ENCODE results near the gene NISCH.

Gene NISCH

DNA sequence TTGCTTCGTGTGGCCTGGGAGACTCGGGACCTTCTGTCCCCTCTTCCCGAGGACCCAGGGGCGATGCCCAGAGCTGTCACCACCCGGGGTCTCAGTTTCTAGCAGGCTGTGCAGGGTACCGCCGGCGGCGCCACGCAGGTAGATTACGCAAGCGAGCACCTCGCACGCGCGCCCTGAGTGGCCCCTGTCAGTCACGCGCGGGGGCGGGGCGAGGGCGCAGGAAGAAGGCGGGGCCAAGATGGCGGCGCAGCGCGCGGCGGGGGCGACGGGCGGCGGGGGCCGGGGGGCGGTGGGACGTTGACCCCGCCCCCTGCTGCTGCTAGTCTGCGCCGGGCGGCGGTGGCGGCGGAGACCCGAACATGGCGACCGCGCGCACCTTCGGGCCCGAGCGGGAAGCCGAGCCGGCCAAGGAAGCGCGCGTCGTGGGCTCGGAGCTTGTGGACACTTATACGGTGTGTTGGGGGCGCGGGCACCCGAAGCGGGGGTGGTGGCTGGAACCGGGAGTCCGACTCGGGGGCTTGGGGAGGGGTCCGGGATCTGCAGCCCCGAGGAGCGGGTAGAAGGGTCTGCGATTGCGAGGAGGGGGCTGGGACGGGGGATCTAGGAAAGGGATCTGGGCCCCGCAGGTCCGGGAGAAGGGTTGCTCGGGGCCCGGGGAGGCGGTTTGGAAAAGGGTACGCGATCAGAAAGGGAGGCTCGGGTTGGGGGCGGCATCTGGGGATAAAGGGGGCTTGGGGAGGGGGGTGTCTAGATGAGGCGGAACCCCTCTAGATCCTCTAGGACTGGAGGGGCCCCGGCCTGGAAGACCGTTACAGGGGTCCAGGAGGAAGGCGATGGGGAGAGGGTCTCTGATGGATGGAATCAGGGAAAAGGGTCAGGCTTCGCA lies at the start of gene NISCH:
NISCH (plus strand) TSS at position 322 of the 886 bp plus-strand sequence; CDS start at position 360, 38 bp downstream.
- DNase-seq (ENCODE audit: low read depth) = peak; percentile 66

DNA sequence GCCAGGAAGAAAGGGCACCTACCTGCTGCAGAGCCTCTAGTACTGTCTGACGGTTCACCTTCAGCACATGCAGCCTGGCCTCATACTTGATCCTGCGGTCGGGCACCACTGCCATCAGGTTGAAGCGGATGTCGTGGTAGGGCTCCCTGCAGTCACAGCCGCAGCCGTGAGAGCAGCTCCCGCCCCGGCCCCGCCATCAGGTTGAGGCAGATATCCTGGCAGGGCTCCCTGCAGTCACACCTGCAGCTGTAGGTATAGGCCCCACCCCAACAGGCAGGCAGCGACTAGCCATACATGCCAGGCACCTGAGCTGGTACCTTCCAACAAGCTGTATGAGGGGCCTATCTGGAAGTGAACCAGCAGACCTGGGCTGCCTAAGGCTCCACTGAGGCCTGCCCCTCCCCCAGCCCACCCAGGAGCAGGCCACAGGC lies 49.2 kb upstream of the NISCH start:
- DNase-seq (ENCODE audit: low read depth) = no peak

GRCh38 chr3:52406791-52407510 lies 48.5 kb upstream of the NISCH start:
- DNase-seq (ENCODE audit: low read depth) = no peak

GRCh38 chr3:52407779-52408178 lies 47.6 kb upstream of the NISCH start:
- DNase-seq (ENCODE audit: low read depth) = no peak

DNA sequence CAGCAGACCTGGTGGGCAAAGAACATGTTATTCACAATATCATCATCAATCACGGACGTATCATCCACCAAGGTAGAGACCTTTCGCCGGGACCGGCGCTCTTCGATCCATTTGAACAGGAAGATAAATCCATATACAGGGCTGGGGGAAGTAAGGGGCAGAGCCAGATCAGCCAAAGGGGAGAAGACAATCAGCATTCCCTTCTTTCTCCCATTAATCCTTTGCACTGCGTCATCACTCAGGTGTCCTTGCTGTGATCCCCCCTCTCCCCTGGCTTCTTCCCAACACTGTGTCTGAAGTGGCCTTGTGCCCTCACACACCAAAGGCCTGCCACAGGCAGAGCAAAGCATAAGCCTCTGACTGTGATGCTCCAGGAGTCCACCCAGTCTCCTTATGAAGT lies 46.9 kb upstream of the NISCH start:
- DNase-seq (ENCODE audit: low read depth) = no peak

DNA sequence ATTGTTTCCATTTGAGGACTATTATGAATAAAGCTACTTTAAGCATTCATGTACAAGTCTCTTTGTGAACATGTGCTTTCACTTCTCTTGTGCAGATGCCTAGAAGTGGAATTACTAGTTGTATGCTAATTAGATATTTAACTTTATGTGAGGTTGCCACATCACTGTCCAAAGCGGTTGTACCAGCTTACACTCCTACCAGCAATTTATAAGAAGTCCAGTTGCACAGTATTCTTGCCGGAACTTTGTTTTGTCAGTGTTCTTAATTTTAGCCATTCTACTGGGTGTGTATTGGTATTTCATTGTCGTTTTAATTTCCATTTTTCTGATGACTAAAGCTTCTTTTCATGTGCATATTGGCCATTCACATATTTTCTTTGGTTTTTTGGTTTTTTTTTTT lies 39.6 kb upstream of the NISCH start:
- no peak for DNase-seq (ENCODE audit: low read depth)

GRCh38 chr3:52420388-52420787 lies 35.0 kb upstream of the NISCH start:
- DNase-seq (ENCODE audit: low read depth) = no peak

DNA sequence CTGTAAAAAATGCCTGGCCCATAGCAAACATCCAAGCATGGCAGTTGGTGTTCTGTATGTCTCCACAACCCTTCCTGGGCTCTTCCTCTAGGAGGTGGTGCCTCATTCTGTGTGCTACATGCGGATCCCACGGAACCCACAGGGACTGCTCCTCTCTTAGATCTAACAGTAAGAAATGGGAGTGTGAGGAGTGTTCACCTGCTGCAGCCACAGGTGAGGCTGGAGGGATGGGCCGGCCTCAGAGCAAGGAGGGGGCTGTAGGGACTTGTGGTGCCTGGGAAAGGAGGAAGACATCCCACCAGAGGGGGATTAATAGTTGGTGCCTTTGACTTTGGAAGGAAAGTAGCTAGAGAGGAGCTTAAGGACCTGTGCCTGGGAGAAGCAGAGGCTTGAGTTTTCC lies 32.7 kb upstream of the NISCH start:
- DNase-seq (ENCODE audit: low read depth) = no peak

DNA sequence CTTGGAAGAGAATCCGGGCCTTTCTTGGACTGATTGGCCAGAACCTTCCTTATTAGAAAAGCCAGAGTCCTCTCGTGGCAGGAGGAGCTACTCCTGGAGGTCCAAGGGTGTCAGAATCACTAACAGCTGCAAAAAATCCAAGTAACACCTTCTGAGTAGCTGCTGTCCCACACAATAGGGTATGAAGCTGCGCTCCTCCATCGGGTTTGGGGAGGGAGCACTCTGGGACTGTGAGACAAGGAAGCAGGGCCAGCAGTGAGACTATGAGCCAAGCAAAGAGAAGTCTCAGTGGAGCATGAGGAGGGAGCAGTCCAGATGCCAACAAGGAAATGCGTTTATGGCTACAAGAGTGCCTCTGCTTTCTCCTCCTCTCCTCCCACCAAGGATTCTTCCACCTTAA lies 32.2 kb upstream of the NISCH start:
- no peak for DNase-seq (ENCODE audit: low read depth)

GRCh38 chr3:52428151-52429005 lies 27.0 kb upstream of the NISCH start:
- DNase-seq (ENCODE audit: low read depth) = peak; percentile 79

- DNase-seq (ENCODE audit: low read depth) = no peak
Observed at GRCh38 chr3:52429031-52429430, 26.4 kb upstream of the NISCH start.

DNA sequence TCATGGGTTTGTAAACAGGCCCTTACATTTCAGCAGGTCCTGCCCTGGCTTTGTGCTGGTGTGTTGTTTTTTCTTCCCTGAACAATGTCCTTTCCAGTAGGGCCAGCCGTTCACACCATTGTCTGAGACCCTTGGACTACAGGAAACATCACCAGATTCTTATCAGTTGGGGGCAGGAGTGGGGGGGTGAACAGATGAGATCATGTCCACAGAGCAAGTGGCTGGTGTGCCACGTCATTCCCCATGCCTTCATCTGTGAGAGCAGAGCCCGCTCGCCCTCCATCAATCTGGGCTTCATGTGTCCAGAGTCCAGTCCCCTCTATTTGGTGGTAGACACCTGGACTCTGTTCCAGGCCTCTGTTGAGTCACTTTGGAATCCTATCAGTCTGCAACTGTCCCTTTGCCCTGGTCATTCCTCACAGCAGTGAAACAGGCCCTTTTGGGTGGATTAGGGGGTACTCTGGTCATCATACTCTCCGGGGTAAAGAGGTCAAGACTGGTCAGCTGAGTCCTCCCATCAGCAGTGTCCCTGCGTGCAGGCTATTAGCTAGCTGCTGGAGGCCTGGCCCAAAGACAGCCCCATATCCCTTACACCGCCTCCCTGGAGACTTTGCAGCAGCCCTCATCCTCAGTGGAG lies 25.5 kb upstream of the NISCH start:
- DNase-seq (ENCODE audit: low read depth) = no peak

DNA sequence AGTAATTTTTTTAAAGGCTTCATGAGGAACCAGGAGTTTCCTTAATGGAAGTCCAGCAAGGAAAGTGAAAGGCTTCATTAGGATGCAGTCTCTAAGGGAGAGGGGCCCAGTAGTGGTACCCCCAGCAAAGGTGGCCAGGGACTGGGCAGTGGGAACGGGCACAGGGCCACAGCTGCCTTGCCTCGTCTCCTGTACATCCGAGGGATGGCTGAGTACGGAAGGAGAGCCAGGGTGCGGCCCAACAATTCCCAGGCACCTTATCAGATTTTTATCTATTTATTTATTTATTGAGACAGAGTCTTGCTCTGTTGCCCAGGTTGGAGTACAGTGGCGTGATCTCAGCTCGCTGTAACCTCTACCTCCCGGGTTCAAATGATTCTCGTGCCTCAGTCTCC lies 25.0 kb upstream of the NISCH start:
- no peak for DNase-seq (ENCODE audit: low read depth)

DNA sequence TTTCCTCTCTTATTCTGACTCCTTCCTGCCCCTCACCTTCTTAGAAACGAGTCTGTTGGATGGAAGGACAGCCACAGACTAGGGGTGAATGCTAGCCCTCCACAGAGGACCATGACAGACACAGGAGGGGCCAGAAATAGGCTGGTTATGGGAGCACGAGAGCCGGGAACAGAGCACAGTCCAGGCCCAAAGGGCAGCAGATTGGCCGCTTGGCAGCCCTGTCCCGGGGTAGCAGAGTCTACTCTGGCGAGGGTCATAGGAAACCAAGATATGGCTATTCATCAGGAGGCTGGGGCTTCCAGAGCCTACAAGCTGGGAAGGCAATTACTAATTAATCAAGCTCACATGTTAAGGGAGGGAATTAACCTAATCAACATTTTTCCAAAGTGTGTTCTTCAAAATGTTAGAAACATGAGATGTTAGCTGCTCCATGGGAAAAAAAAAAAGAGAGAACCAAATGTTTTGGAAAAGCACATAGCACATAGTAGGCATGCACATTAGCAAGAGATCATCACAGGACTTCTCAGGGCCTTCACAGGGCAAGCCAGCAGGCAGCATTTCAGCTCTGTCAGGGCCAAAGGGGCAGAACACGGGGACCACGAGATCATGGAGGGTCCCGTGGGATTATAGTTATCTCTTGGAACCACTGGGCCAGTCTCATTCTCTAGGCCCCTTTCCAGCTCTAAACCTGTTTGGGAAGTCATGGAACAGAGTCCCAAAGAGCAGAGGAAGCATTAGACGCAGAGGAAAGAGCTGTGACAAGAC lies 23.8 kb upstream of the NISCH start:
- no peak for DNase-seq (ENCODE audit: low read depth)

GRCh38 chr3:52432225-52432624 lies 23.2 kb upstream of the NISCH start:
- DNase-seq (ENCODE audit: low read depth) = no peak

DNA sequence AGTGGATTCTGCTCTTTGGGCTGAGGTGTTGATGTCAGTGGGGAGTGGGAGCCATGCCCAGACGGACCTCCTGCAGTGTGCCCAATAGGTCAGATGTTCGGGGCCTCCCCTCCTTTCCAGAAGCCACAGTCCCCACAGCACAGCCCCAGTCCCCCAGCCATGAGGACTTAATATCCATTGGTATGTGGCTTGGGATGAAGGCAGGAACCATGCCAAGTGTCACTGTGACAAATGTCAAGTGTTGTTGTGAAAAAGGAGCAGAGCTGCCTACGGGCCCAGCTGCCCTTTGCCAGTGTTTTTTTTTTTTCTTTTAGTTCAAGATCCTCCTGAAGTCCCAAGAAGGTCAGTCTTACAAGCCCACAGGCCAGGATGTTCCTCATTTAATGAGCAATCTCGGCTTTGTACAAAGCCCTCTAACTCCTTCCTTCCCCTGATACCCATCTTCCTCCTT lies 22.7 kb upstream of the NISCH start:
- DNase-seq (ENCODE audit: low read depth) = no peak

DNA sequence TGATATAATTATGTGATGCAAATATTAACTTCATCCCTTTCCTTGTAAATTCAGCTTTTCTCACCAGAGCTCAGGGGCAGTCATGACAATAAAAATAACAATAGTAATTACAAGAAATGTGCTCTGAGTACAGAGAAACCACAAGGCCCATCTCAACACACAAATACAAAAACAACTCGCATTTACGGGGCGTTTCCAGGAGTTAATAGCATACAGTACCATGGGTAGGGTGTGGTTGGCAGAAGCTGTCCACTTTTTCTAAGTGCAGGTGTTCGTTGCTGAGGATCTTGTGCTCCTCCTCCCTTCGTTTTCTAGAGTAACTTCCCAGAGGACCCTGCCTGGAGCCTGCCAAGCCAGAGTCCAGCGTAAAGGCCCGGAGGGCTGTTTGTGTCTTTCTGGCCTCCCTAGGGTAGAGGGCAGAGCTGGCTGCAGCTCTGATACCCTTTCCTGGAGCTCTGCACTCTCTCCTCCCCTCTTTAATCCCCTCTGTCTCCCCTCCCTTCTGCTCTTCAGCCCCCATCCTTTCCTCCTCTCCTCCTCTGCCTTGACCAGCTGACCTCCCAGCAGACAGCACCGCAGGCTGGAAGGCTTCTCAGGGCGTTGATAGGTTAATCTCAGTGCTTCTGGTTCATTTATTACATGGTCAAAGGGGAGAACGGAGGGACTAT lies 21.9 kb upstream of the NISCH start:
- DNase-seq (ENCODE audit: low read depth) = no peak

DNA sequence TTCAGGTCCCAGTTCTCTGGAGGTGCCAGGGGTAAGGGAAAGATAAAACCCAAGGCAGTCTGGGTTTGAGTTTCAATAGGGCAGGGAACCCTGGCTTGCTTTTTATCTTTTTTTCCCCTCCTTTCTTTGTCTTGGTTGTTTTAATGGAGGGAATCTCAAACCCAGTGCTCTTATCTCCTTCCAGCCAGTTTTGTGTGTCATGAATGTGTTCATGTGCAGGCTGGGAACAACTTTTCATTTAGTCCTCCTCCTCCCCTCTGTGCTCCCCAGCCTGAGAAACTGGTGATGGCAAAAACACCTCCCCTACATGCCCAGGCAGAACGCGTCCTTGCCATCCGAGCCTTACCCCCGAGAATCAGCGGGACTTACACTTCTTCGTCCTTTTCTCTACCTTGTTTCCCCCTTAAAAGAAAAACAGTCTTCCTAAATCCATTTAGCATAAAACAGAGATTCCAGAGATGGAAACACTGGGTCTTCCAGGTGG lies 21.4 kb upstream of the NISCH start:
- no peak for DNase-seq (ENCODE audit: low read depth)

- no peak for DNase-seq (ENCODE audit: low read depth)
Observed at GRCh38 chr3:52434491-52435115, 20.8 kb upstream of the NISCH start.

Data from amniotic epithelial cell (primary cell).